HuH-7.5 (cell line): ENCODE results near the gene MAP3K2.
A peak's percentile ranks its signal among the peaks of the same experiment; 100 is the strongest.
"Not testable (repeated sequence)": the region's sequence is repeated elsewhere in the genome, so short reads cannot be mapped to it uniquely, and the experiment has no call there.

Experiments
- DNase-seq: peaks from one replicate; pipeline ENCODE4 v3.0.0; 2011; ENCODE audit warnings: low spot score

Gene MAP3K2

GRCh38 chr2:127420039-127420864, 32.5 kb upstream of the MAP3K2 start:
- no peak for DNase-seq

- no peak for DNase-seq
Observed at GRCh38 chr2:127419448-127420038, 31.8 kb upstream of the MAP3K2 start.

GRCh38 chr2:127419112-127419430, 31.3 kb upstream of the MAP3K2 start:
- no peak for DNase-seq

DNA sequence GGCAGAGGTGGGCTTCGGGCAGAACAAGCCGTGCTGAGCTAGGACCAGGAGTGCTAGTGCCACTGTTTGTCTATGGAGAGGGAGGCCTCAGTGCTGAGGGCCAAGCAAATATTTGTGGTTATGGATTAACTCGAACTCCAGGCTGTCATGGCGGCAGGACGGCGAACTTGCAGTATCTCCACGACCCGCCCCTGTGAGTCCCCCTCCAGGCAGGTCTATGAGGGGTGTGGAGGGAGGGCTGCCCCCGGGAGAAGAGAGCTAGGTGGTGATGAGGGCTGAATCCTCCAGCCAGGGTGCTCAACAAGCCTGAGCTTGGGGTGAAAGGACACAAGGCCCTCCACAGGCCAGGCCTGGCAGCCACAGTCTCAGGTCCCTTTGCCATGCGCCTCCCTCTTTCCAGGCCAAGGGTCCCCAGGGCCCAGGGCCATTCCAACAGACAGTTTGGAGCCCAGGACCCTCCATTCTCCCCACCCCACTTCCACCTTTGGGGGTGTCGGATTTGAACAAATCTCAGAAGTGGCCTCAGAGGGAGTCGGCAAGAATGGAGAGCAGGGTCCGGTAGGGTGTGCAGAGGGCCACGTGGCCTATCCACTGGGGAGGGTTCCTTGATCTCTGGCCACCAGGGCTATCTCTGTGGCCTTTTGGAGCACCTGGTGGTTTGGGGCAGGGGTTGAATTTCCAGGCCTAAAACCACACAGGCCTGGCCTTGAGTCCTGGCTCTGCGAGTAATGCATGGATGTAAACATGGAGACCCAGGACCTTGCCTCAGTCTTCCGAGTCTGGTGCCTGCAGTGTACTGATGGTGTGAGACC, 30.7 kb upstream of the MAP3K2 start, which contains the start of gene PROC:
PROC (plus strand) TSS at position 128 of the 812 bp plus-strand sequence. CDS start 1,516 bp downstream, outside the sequence.
- DNase-seq, result peak; percentile 87

DNA sequence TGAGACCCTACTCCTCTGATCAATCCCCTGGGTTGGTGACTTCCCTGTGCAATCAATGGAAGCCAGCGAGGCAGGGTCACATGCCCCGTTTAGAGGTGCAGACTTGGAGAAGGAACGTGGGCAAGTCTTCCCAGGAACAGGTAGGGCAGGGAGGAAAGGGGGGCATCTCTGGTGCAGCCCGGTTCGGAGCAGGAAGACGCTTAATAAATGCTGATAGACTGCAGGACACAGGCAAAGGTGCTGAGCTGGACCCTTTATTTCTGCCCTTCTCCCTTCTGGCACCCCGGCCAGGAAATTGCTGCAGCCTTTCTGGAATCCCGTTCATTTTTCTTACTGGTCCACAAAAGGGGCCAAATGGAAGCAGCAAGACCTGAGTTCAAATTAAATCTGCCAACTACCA, 29.6 kb upstream of the MAP3K2 start:
- no peak for DNase-seq

- no peak for DNase-seq
Observed at GRCh38 chr2:127416506-127417001, 28.8 kb upstream of the MAP3K2 start.

DNA sequence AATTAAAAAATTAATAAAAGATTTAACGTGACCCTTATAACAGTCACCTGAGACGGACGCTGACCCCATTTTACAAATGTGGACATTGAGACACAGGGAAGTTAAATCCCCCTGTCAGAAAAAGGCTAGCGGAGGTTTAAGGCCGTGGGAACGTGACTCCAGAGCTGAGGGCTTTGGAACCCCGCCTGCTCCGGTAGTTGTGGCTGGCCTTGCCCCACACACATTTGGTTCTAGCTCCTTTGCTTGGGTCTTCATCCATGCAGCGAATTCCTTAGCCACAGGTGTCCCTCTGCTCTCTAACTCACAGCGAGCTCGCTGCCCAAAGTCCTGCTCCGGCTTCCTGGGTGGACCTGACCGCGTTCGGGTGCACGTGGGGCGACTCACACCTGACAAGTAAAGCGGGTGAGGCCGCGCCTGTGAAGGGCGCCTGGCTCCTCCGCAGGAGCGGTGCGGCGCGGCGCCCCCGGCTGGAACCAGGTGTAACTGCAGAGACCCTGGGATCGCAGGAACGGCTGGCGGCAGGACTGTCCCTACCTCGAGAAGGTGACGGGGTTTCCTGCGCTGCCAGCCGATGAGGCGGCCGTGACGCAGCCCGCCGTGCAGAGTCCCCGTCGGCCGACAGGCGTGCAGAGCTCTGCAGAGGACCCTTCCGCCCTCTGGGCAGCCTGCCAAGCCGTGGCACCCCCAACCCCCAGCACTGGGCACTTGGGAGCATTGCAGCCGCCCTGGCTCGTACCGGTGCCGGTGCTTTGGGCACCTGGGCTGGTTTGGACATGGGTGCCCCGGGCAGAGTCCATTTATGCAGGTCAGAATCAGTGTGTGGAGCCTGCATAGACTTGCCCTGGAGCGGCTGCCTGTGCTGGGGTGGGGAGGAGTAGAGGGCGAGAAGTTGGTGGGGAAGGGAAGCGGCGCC, 28.1 kb upstream of the MAP3K2 start:
- no peak for DNase-seq

- no peak for DNase-seq
Observed at GRCh38 chr2:127414638-127415592, 27.1 kb upstream of the MAP3K2 start.

- no peak for DNase-seq
Observed at GRCh38 chr2:127413782-127414637, 26.2 kb upstream of the MAP3K2 start.

DNA sequence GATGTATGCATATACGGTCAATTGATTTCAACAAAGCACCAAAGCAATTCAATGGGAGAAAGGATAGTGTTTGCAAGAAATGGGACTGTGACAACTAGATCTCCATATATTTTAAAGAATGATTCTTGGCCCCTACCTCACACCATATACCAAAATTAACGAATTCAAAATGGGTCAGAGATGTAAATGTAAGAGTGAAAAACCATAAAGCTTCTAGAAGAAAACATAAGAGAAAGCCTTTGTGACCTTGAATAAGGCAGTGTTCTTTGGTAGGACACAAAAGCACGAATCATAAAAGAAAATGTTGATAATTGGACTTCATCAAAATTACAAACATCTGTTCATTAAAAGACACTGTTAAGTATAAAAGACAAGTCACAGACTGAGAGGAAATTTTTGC, 25.4 kb upstream of the MAP3K2 start:
- no peak for DNase-seq

GRCh38 chr2:127411653-127412369, 24.0 kb upstream of the MAP3K2 start:
- no peak for DNase-seq

- peak; percentile 54 for DNase-seq
Observed at GRCh38 chr2:127410871-127411652, 23.3 kb upstream of the MAP3K2 start.

- not testable (repeated sequence) for DNase-seq
Observed at GRCh38 chr2:127409716-127410115, 21.9 kb upstream of the MAP3K2 start.

DNA sequence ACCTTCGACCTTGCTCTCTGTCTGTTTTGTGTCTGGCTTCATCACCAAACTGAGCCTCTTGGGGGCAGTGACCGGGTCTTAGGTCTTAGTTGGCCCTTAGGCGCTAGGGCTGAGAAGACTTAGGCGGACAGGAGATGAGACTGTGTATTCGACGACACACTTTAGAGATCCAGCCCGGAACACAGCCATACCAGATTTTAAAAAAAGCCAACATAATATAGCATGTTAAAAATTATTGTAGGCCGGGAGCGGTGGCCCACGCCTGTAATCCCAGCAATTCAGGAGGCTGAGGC, 21.0 kb upstream of the MAP3K2 start:
- no peak for DNase-seq

DNA sequence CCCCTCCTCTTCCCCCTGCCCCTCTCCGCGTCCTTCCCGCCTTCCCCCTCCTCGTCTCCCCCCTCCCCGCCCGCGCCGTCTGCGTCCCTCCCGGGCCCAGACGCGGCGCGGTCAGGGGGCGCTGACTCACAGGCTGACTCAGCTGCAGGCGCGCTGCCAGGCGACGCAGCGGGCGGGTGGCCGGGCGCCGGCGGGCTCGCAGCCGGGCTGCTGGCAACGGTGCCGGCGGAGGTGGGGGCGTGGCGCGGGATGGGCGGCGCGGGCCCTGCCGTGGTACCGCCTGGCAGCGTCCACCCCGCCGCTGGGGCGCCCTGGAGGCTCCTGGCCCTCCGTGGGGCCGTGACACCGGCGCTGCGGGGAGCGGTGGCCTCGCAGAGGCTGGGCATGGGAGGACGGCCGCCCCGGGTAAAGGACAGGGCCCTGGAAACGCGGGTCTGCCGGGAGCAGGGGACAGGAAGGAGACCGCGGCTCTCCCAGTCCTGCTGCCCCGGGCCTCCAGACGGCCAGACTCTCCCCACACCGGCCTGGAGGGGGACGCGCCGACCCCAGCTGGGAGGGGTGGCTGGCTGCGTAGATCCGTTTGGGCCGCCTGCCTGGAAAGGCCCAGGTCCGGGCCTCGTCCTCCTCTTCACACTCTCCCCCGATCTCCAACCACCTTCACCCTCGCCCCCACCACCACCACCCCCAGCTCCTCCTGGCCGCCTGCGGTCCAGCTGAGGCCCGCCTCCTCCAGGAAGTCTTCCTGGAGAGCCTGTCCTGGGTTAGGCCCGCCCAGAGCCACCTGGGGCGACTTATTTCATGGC, 20.4 kb upstream of the MAP3K2 start:
- DNase-seq, result peak; percentile 92

- no peak for DNase-seq
Observed at GRCh38 chr2:127407661-127408003, 19.9 kb upstream of the MAP3K2 start.

DNA sequence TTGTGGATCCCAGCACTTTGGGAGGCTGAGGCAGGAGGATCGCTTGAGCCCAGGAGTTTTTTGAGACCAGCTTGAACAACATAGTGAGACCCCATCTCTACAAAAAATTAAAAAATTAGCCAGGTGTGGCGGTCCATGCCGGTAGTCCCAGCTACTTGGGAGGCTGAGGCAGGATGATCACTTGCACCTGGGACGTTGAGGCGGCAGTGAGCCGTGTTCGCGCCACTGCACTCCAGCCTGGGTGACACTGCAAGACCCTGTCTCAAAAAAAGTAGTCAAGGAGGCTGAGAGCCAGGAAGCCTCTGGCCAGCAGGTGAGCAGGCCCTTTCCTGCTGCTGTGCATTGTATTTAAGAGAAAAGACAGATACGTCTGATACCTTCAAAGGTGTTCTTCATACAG, 19.3 kb upstream of the MAP3K2 start:
- no peak for DNase-seq
